Neural crest cell (in vitro differentiated cells): ENCODE data around the gene RPP25L. TPM values are rescaled to one million over a fixed set of nuclear protein-coding genes. Genes with fewer than 3 reads are reported as not detected.

Source experiments
- DNase-seq: peaks from one replicate; pipeline ENCODE4 v3.0.0; 2021; ENCODE audit warnings: low read depth, mixed read lengths, low spot score
- H3K27ac Mint-ChIP-seq: one replicate; pipeline ENCODE4 v1.8.0; 2021; ENCODE audit warnings: mild to moderate bottlenecking, mixed read lengths; ENCODE audit not compliant: unreplicated experiment
- H3K27me3 Mint-ChIP-seq: 2 replicates; pipeline ENCODE4 v1.8.0; 2021; ENCODE audit warnings: low read depth, mild to moderate bottlenecking, mixed read lengths
- H3K36me3 Mint-ChIP-seq: 2 replicates; pipeline ENCODE4 v1.8.0; 2021; ENCODE audit warnings: low read depth, mild to moderate bottlenecking, mixed read lengths
- H3K4me1 Mint-ChIP-seq: 2 replicates; pipeline ENCODE4 v1.8.0; 2021; ENCODE audit warnings: mixed read lengths
- H3K4me3 Mint-ChIP-seq: one replicate; pipeline ENCODE4 v1.8.0; 2021; ENCODE audit warnings: mild to moderate bottlenecking, mixed read lengths
- H3K9me3 Mint-ChIP-seq: 2 replicates; pipeline ENCODE4 v1.8.0; 2021; ENCODE audit warnings: mixed read lengths
- total RNA-seq: library from RNA; stranded (reverse); gene quantifications from 2 replicates; pipeline ENCODE4 v1.2.1, GENCODE V29; 2021
- TF ChIP-seq, protein P1 (sequence below): fragments of 200-600 bp; sonication (generic); conservative IDR thresholded peaks from 2 replicates; pipeline ENCODE4 v1.5.0; 2021; ENCODE audit warnings: antibody characterized with exemption, mild to moderate bottlenecking

Gene RPP25L
- total RNA-seq, 1 donor from 2014 or later, result 22.7 TPM

DNA sequence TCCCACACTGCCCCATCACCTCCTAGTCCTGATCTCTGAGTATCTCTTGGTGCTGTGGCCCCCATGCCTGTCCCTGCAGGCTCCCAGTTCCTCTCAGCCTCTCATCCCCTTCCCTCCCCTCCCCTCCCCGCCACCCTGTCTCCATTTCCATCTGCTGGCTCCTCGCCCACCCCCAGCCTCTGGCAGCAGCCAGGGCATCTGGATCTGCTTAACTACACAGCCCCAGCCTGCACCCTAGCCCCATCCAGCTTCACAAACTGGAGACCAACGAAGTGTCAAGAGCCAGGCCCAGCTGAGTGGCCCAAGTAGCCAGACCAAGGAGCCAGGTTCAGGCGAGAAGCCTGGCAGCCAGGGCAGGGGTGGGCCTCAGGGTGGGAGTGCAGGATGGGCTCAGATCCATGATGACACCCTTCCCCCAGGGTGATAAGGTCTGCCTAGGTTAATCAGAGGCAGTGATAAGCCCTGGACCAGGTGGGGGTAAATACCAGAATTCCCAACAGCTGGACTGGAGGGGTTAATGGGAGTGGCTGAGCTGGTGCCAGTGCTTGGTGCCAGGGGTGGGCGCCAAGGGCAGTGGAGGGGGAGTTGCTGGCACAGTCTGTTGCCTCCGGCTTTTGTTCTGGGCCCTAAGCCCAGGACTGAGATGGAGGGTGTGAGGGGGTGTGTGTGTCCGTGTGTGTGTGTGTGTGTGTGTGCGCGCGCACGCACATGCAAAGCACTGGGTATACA is 42.6 kb upstream of the RPP25L start:
- peaks cover 37% of the 10 kb centered on the region for H3K4me1 Mint-ChIP-seq
- peak overlapping the region; percentile 23 for H3K4me3 Mint-ChIP-seq
- no peaks in the 10 kb centered on the region for H3K9me3 Mint-ChIP-seq
- TF ChIP-seq, protein P1, sequence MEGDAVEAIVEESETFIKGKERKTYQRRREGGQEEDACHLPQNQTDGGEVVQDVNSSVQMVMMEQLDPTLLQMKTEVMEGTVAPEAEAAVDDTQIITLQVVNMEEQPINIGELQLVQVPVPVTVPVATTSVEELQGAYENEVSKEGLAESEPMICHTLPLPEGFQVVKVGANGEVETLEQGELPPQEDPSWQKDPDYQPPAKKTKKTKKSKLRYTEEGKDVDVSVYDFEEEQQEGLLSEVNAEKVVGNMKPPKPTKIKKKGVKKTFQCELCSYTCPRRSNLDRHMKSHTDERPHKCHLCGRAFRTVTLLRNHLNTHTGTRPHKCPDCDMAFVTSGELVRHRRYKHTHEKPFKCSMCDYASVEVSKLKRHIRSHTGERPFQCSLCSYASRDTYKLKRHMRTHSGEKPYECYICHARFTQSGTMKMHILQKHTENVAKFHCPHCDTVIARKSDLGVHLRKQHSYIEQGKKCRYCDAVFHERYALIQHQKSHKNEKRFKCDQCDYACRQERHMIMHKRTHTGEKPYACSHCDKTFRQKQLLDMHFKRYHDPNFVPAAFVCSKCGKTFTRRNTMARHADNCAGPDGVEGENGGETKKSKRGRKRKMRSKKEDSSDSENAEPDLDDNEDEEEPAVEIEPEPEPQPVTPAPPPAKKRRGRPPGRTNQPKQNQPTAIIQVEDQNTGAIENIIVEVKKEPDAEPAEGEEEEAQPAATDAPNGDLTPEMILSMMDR, result no peak
- no peaks in the 10 kb centered on the region for H3K27me3 Mint-ChIP-seq
- DNase-seq, result no peak
- H3K36me3 Mint-ChIP-seq, result no peaks in the 10 kb centered on the region
- H3K27ac Mint-ChIP-seq, result no peak overlapping the region

DNA sequence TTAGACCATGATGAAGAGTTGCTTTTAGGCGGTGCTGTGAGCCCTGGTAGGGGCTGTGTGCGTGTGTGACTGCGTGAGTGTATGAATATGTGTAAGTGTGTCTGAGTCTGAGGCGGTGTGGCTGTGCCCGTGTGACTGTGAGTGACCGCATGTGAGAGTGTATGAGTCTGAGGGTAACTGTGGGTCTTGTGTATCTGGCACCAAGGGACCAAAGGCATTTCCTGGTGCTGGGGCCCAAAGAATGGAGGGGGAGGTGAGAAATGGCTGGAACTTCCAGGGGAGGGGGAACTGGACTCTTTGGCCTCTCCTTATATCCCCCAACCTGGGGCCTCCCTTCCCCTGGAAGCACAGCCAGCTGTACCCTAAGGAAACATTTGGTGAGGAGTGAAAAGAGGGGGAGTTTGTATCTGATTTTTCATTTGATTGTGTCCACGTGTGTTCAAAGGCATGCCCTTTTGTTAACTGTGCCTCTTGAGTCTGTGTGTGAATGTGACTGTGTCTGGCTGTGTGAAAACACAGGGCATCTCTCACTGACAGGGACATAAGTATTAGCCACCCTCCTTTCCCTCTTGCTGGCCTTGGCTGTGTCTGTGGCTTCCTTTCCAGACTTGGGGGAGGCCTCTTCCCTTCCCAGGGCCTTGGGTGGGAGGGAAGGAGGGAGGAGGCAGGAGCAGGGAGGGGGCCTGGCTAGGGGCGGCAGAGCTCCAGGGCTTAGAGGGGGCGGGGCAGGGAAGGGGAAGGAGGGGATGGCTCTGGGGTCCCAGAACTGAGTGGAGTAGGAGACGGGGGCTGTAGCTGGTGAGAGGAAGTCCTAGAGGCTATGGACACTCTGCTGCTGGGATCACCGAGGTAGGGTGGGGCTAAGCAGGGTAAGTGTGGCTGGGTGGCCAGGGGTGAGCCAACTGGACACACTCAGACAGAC is 41.5 kb upstream of the RPP25L start:
- peak overlapping the region; percentile 76 for H3K4me3 Mint-ChIP-seq
- TF ChIP-seq, protein P1, result no peak
- no peaks in the 10 kb centered on the region for H3K9me3 Mint-ChIP-seq
- H3K4me1 Mint-ChIP-seq, result peaks cover 41% of the 10 kb centered on the region
- peaks cover 6% of the 10 kb centered on the region for H3K36me3 Mint-ChIP-seq
- no peaks in the 10 kb centered on the region for H3K27me3 Mint-ChIP-seq
- DNase-seq, result no peak
- H3K27ac Mint-ChIP-seq, result peak overlapping the region; percentile 87

DNA sequence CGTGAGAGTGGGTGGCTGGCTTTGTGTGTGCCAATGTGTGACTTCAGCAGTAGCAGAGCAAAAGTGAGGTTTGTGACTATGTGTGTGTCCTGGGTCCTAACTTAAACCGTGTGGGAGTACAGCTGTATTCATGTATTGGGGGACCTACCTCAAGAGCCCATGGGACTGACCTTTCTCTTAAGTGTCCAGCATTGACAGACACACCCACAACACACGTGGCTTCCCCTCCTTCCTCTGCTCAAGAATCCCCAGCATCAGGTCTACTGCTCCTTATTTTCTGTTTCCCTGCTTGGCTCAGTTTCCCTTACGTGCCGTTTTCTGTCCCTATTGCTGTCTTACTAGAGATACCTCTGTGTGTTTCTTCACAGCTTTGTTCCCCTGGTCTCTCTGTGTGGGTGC is 40.7 kb upstream of the RPP25L start:
- TF ChIP-seq, protein P1, result no peak
- Mint-ChIP-seq H3K36me3 (peaks cover 10% of the 10 kb centered on the region), H3K4me1 (peaks cover 49% of the 10 kb centered on the region), H3K27me3 (no peaks in the 10 kb centered on the region), H3K27ac (peak overlapping the region; percentile 98), H3K4me3 (peak overlapping the region; percentile 76), H3K9me3 (no peaks in the 10 kb centered on the region)
- DNase-seq, result no peak

DNA sequence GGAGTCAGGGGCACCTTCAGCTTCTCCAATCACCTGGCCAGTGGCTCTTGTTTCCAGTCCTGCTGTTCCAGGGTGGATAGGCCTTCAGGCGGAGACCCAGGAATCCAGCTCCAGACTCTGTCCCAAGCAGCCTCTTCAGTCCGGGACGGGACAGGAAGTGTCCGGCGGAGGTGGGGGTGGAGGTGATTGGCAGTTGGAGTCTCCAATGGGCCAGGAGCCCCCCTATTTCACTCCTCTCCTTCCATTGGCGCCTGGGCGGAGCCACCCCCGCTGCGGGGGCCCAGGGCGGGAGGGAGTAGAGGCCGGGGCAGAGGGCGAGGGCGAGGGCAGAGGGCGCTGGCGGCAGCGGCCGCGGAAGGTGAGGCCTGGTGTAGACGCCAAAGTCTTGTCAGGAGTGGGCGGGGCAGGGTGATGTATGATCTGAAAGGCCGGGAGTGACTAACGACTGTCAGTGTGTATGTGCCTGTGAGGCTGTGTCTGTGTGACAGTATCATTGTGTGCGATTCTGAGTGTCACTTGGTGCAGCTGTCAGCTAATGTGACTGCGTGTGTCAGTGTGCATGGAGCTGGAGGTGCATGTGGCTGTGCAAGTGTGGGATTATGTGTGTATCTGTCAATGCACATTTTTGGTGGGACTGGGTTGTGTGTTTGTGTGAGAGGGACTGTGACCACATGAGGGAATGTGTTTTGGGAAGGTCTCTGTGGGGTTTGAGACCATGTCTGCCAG is 40.1 kb upstream of the RPP25L start, which contains the start of gene IL11RA:
IL11RA (plus strand) TSS at position 310 of the 726 bp plus-strand sequence. CDS start 3,033 bp downstream, outside the sequence.
- TF ChIP-seq, protein P1, result no peak
- peak within 1 kb of the TSS; percentile 98 for H3K27ac Mint-ChIP-seq
- peaks cover 10% of the 10 kb centered on the region for H3K36me3 Mint-ChIP-seq
- H3K4me3 Mint-ChIP-seq, result peak within 1 kb of the TSS; percentile 76
- no peaks in the 10 kb centered on the region for H3K27me3 Mint-ChIP-seq
- DNase-seq, result peak; percentile 71
- H3K9me3 Mint-ChIP-seq, result no peaks in the 10 kb centered on the region
- peaks cover 55% of the 10 kb centered on the region for H3K4me1 Mint-ChIP-seq

DNA sequence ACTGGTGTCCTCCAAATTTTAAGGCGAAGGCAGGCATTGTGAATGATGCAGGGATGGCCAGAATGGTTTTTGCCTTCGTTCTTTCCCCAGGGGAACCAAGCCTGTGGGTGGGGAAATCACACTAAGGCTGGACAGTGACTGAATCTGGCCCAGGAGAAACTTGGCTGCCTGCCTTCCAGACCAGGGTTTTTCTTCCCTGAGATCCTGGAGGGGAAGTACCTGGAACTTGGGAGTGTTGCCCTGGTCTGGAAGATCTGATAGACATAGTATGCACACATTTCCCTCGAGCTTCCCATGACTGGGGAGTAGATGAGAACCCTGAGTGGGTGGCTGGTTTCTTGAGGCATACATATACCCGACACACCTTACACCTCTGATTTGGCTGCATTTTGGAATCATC is 39.4 kb upstream of the RPP25L start:
- peak overlapping the region; percentile 76 for H3K4me3 Mint-ChIP-seq
- no peak overlapping the region for H3K27ac Mint-ChIP-seq
- TF ChIP-seq, protein P1, result no peak
- DNase-seq, result no peak
- peaks cover 10% of the 10 kb centered on the region for H3K36me3 Mint-ChIP-seq
- peaks cover 62% of the 10 kb centered on the region for H3K4me1 Mint-ChIP-seq
- H3K27me3 Mint-ChIP-seq, result no peaks in the 10 kb centered on the region
- H3K9me3 Mint-ChIP-seq, result no peaks in the 10 kb centered on the region
